Smooth muscle cell of the brain vasculature (primary cell): ENCODE results near the gene GCNT2.
"Not testable (repeated sequence)": the region's sequence is repeated elsewhere in the genome, so short reads cannot be mapped to it uniquely, and the experiment has no call there.

ENCODE experiments used
- DNase-seq: peaks from one replicate; pipeline ENCODE4 v3.0.0-alpha.2; 2012; ENCODE audit warnings: low read depth, low spot score

Gene GCNT2

GRCh38 chr6:10610289-10610688 is 89.1 kb downstream of the GCNT2 start:
- no peak for DNase-seq

DNA sequence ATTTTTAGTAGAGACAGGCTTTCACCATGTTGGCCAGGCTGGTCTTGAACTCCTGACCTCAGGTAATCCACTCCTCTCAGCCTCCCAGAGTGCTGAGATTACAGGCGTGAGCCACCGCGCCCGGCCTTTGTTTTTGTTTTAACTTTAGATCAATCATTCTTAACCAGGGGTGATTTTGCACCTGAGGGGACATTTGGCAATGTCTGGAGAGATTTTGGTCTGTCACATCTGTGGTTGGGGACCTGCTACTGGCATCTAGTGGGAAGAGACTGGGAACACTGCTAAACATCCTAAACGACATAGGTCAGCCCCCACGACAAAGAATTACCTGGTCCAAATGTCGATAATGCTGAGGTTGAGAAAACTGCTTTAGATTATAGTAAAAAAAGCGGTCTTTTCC is 91.0 kb downstream of the GCNT2 start:
- DNase-seq = no peak

- DNase-seq = no peak
Measured at GRCh38 chr6:10613077-10613476, 91.9 kb downstream of the GCNT2 start.

GRCh38 chr6:10613723-10614122 is 92.6 kb downstream of the GCNT2 start:
- no peak for DNase-seq

DNA sequence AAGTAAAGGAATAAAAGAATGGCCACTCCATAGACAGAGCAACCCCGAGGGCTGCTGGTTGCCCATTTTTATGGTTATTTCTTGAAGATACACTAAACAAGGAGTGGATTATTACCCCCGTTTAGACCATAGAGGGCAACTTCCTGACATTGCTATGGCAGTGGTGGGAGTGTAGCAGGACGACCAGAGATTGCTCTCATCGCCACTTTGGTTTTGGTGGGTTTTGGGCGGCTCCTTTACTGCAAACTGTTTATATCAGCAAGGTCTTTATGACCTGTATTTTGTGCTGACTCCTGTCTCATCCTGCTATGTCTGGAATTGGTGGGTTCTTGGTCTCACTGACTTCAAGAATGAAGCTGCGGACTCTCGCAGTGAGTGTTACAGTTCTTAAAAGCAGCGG is 94.5 kb downstream of the GCNT2 start:
- no peak for DNase-seq

- DNase-seq = not testable (repeated sequence)
Measured at GRCh38 chr6:10616266-10616665, 95.1 kb downstream of the GCNT2 start.

- no peak for DNase-seq
Measured at GRCh38 chr6:10617008-10617696, 96.0 kb downstream of the GCNT2 start.

GRCh38 chr6:10618409-10618808 is 97.3 kb downstream of the GCNT2 start:
- DNase-seq = no peak

DNA sequence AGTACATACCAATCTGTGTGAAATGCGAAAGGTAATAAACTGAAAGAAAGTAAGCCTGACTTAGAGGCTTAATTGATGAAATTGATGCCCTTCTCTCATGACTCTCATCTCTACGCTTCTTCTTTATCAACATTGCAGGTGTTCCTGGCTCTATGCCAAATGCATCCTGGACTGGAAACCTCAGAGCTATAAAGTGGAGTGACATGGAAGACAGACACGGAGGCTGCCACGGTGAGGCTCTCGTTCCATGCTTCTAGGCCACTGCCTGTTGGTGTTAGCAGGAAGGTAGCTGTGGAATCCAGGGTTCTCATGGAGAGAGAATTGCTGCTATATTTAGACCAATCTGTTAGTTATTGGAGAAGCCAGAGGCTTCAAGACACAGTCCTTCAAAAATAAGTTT is 100.1 kb downstream of the GCNT2 start:
- DNase-seq = no peak

- no peak for DNase-seq
Measured at GRCh38 chr6:10621847-10622246, 100.7 kb downstream of the GCNT2 start.

DNA sequence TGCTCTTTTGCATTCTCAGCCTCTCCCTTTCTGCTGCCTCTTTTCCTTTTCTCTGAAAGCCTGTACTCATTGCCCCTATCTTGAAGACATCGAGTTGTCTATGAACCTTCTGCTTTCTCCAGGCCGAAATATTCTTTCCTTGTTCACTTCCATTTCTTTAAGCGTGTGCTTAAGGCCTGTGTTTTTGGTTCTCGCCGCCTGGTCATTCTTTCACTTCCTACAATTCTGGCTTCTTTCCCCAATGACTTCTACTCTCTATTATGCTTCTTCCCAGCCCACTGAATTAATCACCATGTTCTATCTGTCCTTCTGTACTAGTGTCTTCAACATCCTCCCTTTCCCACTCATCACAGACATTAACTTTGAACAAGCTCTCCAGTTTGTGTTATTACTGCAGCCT is 103.7 kb downstream of the GCNT2 start:
- DNase-seq = no peak

DNA sequence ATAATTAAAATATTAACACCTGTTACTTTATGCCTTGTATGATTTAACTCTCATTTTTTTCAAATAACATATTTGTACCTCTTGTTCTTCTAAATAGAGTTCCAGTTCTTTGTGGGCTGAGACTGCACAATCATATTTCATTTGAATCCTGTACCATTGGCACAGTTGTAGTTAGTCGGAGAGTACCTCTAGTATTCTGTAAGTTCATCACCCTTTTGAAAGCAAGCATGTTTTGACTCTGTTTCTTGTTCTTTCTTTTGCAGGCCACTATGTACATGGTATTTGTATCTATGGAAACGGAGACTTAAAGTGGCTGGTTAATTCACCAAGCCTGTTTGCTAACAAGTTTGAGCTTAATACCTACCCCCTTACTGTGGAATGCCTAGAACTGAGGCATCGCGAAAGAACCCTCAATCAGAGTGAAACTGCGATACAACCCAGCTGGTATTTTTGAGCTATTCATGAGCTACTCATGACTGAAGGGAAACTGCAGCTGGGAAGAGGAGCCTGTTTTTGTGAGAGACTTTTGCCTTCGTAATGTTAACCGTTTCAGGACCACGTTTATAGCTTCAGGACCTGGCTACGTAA is 105.1 kb downstream of the GCNT2 start:
- no peak for DNase-seq

- DNase-seq = no peak
Measured at GRCh38 chr6:10627800-10628199, 106.6 kb downstream of the GCNT2 start.

GRCh38 chr6:10630178-10630577 is 109.0 kb downstream of the GCNT2 start:
- no peak for DNase-seq

DNA sequence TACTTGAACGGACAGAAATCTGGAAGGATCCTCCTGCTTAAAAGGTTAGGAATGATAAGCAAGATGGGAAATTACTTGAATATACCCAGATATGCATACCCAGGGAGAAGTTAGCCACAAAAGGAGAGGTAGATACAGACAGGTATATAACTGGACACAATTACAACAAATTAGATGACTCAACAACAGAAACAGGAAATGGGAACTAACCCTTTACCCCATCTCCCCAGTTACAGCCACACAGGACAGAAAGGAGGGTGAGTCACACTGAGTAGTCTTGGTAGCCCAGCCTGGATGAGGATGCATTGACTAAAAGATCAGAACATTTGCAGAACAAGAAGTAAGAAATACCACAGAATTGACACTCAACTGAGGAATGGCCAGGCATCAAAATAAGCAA is 112.1 kb downstream of the GCNT2 start:
- no peak for DNase-seq

DNA sequence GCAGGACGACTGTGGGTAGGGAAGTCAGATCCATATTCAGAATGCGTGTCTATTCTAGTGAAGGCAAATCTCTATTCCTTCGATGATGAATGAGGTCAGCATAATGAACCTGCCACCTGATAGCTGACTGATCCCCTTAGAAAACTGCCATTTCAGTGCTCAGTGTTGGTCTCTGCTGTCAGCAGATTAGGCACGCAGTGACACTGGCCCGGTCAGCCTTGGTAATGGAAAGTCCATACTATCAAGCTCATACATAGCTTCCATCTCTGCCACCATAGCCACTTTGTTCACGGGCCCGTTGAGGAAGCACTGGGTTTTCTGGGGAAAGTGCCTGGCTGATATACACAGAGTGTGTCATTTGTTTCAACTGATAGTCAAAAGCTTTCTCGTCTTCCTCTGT is 119.3 kb downstream of the GCNT2 start:
- no peak for DNase-seq

GRCh38 chr6:10641528-10641927 is 120.4 kb downstream of the GCNT2 start:
- no peak for DNase-seq

DNA sequence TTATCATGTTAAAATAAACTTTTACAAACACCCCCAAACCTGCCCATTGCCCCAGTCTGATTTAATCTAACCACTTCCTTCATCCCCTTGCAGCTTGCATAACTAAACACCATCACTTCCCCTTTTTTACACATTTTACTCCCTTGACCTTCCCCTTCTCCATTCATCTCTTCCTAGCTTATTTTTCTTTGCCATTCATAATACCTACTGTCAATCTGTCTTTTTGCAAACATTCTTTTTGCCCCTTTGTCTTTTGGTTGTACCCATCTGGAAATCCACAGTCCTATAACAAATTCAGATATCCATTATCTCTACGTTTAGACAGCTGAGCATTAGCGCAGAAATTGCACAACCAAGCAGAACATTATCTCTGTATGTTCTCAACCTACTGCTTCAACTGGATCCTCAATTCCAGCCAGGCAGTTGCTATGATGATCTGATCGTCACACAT is 122.1 kb downstream of the GCNT2 start:
- no peak for DNase-seq

- no peak for DNase-seq
Measured at GRCh38 chr6:10644225-10644624, 123.1 kb downstream of the GCNT2 start.

DNA sequence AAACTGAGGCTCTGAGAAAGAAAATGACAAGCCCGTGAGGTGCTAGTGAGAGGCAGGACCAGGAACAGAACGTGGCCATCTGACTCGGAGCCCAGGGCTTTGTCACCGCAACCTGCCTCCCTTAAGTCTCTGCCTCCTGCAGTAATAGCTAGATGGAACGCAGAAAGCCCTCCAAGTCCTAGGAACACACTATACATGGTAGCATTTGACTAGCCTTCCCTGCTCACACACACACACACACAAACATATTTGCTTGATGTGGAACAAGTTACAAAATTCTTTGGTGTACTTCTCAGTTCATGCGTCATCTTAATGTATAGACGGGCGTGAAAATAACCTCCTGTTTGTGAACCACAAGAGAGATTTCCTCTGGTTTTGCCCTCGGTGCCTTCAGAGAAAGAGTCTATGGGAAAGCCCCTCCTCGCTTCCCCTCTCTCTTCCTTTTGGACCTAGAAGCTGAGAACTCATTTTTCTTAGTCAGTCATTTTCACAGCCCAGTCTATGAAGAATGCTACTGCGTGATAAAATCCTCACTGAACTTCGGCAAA is 134.4 kb downstream of the GCNT2 start:
- no peak for DNase-seq

GRCh38 chr6:10658910-10659698 is 138.0 kb downstream of the GCNT2 start:
- DNase-seq = no peak

DNA sequence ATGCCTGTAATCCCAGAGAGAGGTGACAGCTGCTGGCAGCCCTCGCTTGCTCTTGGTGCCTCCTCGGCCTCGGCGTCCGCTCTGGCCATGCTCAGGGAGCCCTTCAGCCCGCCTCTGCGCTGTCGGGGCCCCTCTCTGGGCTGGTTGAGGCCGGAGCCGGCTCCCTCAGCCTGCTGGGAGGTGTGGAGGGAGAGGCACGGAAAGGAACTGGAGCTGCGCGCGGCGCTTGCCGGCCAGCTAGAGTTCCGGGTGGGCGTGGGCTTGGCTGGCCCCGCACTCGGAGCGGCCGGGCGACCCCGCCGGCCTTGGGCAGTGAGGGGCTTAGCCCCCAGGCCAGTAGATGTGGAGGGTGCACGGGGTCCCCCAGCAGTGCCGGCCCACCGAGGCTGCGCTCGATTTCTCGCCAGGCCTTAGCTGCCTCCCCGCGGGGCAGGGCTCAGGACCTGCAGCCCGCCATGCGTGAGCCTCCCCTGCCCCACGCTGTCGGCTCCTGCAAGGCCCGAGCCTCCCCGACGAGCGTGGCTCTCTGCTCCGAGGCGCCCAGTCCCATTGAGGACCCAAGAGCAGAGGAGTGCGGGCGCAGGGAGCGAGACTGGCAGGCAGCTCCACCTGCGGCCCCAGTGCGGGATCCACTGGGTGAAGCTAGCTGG is 138.7 kb downstream of the GCNT2 start:
- no peak for DNase-seq
